SK-N-SH (cell line): ENCODE data around the gene P2RY11. TPM values are rescaled to one million over a fixed set of nuclear protein-coding genes. Genes with fewer than 3 reads are reported as not detected.

Experiments
- CTCF ChIA-PET: fragments of 300-600, 350-600 bp; formaldehyde crosslinking; extraction: SDS; loops from one replicate; lab custom pipeline; 2021; lab: Yijun Ruan, JAX
- POLR2A ChIA-PET: fragments of 350-600 bp; sonication (Branson Sonifier 250); formaldehyde crosslinking; extraction: SDS; loops from one replicate; lab custom pipeline; 2020; ENCODE audit warnings: antibody characterized with exemption, inconsistent platforms; lab: Yijun Ruan, JAX
- DNase-seq: peaks from one replicate; pipeline ENCODE4 v3.0.0; 2012
- H2AFZ ChIP-seq: fragments of 200-600 bp; sonication (generic); 2 replicates; pipeline ENCODE4 v1.8.1; 2016; ENCODE audit warnings: antibody characterized with exemption, mild to moderate bottlenecking, low read depth
- H3F3A ChIP-seq: fragments of 200-600 bp; sonication (generic); replicated peaks from 2 replicates; pipeline ENCODE3; 2016; ENCODE audit warnings: antibody characterized with exemption, mild to moderate bottlenecking; ENCODE audit not compliant: insufficient read depth
- H3K27ac ChIP-seq, 2 experiments: fragments of 200-500 bp in 1 of 2; fragments of 200-600 bp in 1 of 2; sonication (Bioruptor generic) in 1 of 2; sonication (generic), shearing (Covaris generic) in 1 of 2; 2 replicates each; pipeline versions ENCODE4 v1.5.1 to v1.6.1; 2014 to 2016; ENCODE audit warnings: low read depth in 2 of 2, inconsistent platforms in 1 of 2, low read length in 1 of 2, mild to moderate bottlenecking in 1 of 2, mixed read lengths in 1 of 2
- H3K27me3 ChIP-seq: fragments of 200-600 bp; sonication (generic), shearing (Covaris generic); 2 replicates; pipeline ENCODE4 v1.6.1; 2016; ENCODE audit warnings: mixed run types; ENCODE audit not compliant: insufficient read depth
- H3K36me3 ChIP-seq, 2 experiments: fragments of 200-500 bp in 1 of 2; fragments of 200-600 bp in 1 of 2; sonication (Bioruptor generic) in 1 of 2; sonication (generic) in 1 of 2; replicated peaks in 1 of 2; 2 replicates each; pipeline versions ENCODE3 to v1.5.1; 2014 to 2016; ENCODE audit warnings: low read length in 1 of 2, mild to moderate bottlenecking in 1 of 2; ENCODE audit not compliant: insufficient read depth in 2 of 2, control insufficient read depth in 1 of 2
- H3K4me1 ChIP-seq, 2 experiments: fragments of 200-500 bp in 1 of 2; fragments of 200-600 bp in 1 of 2; sonication (Bioruptor generic) in 1 of 2; sonication (generic), shearing (Covaris generic) in 1 of 2; 2 replicates each; pipeline versions ENCODE4 v1.5.1 to v1.6.1; 2014 to 2016; ENCODE audit warnings: low read depth in 1 of 2, low read length in 1 of 2, mixed run types in 1 of 2; ENCODE audit not compliant: insufficient read depth in 2 of 2, control insufficient read depth in 1 of 2
- H3K4me2 ChIP-seq: fragments of 200-600 bp; sonication (generic), shearing (Covaris generic); 2 replicates; pipeline ENCODE4 v1.6.1; 2017; ENCODE audit warnings: mixed run types
- H3K4me3 ChIP-seq, 2 experiments: fragments of 200-500 bp in 1 of 2; fragments of 200-600 bp in 1 of 2; sonication (Bioruptor generic) in 1 of 2; sonication (generic), shearing (Covaris generic) in 1 of 2; 2 replicates each; pipeline versions ENCODE4 v1.5.1 to v1.8.1; 2014 to 2016; ENCODE audit warnings: low read depth in 2 of 2, inconsistent platforms in 1 of 2, low read length in 1 of 2, mild to moderate bottlenecking in 1 of 2, mixed read lengths in 1 of 2, moderate library complexity in 1 of 2
- H3K79me2 ChIP-seq: fragments of 200-600 bp; sonication (generic); 2 replicates; pipeline ENCODE4 v1.8.1; 2017; ENCODE audit warnings: mild to moderate bottlenecking; ENCODE audit not compliant: insufficient read depth
- H3K9ac ChIP-seq: fragments of 200-600 bp; sonication (generic); 2 replicates; pipeline ENCODE4 v1.6.1; 2017; ENCODE audit warnings: mixed run types
- H3K9me2 ChIP-seq: fragments of 200-600 bp; sonication (generic); 2 replicates; pipeline ENCODE4 v1.6.1; 2017; ENCODE audit warnings: mixed run types
- H3K9me3 ChIP-seq: fragments of 200-600 bp; sonication (generic); 2 replicates; pipeline ENCODE4 v1.6.1; 2017; ENCODE audit warnings: mixed run types, mild to moderate bottlenecking, moderate library complexity
- H4K20me1 ChIP-seq: fragments of 200-600 bp; sonication (generic); 2 replicates; pipeline ENCODE4 v1.6.1; 2017; ENCODE audit warnings: mild to moderate bottlenecking, mixed run types; ENCODE audit not compliant: insufficient read depth
- ELF1 ChIP-seq: IDR thresholded peaks from 2 replicates; pipeline ENCODE4 v1.4.0; 2012
- EP300 ChIP-seq, 2 experiments: IDR thresholded peaks; 2 replicates each; pipeline versions ENCODE4 v1.4.0 to v1.6.1; 2012; ENCODE audit warnings: borderline replicate concordance in 1 of 2, low read depth in 1 of 2, low read length in 1 of 2
- EZH2phosphoT487 ChIP-seq: fragments of 200-600 bp; sonication (generic); IDR thresholded peaks from 2 replicates; pipeline ENCODE4 v1.6.1; 2017; ENCODE audit warnings: low read depth, mixed run types, mild to moderate bottlenecking, antibody characterized with exemption, moderate library complexity, borderline replicate concordance
- FOSL2 ChIP-seq: IDR thresholded peaks from 2 replicates; pipeline ENCODE4 v1.4.0; 2012; ENCODE audit warnings: low read depth, mild to moderate bottlenecking, moderate library complexity, borderline replicate concordance
- FOXJ3 ChIP-seq: sonication (generic); formaldehyde crosslinking; IDR thresholded peaks from 2 replicates; pipeline ENCODE4 v1.5.1; 2020; ENCODE audit warnings: mild to moderate bottlenecking, missing genetic modification reagents
- IRF3 ChIP-seq: fragments of 150-350 bp; IDR thresholded peaks from 2 replicates; pipeline ENCODE4 v1.6.1; 2016; ENCODE audit warnings: mild to moderate bottlenecking, low read depth, low read length
- MAX ChIP-seq: IDR thresholded peaks from 2 replicates; pipeline ENCODE4 v1.4.0; 2012; ENCODE audit warnings: low read depth
- MXI1 ChIP-seq: IDR thresholded peaks from 2 replicates; pipeline ENCODE4 v1.6.1; 2012; ENCODE audit warnings: mild to moderate bottlenecking, low read depth, low read length, improper control_type of control experiment
- NFIC ChIP-seq: IDR thresholded peaks from 2 replicates; pipeline ENCODE4 v1.4.0; 2012; ENCODE audit warnings: borderline replicate concordance
- PBX3 ChIP-seq: IDR thresholded peaks from 2 replicates; pipeline ENCODE4; 2012
- POLR2AphosphoS5 ChIP-seq: IDR thresholded peaks from 2 replicates; pipeline ENCODE4 v1.6.1; 2012; ENCODE audit warnings: low read depth, low read length
- RAD21 ChIP-seq: IDR thresholded peaks from 2 replicates; pipeline ENCODE4 v1.6.1; 2012; ENCODE audit warnings: mild to moderate bottlenecking, low read length
- RCOR1 ChIP-seq: fragments of 150-350 bp; IDR thresholded peaks from 2 replicates; pipeline ENCODE4 v1.6.1; 2017; ENCODE audit warnings: antibody characterized with exemption, low read length
- REST ChIP-seq: IDR thresholded peaks from 2 replicates; pipeline ENCODE4 v1.6.1; 2012; ENCODE audit warnings: mild to moderate bottlenecking, low read depth, low read length, moderate library complexity
- RXRA ChIP-seq: IDR thresholded peaks from 2 replicates; pipeline ENCODE4 v1.4.0; 2012; ENCODE audit warnings: low read depth, mild to moderate bottlenecking, borderline replicate concordance
- SIN3A ChIP-seq: IDR thresholded peaks from 2 replicates; pipeline ENCODE4 v1.6.1; 2012; ENCODE audit warnings: low read depth, mild to moderate bottlenecking, low read length, moderate library complexity, borderline replicate concordance
- SMC3 ChIP-seq: IDR thresholded peaks from 2 replicates; pipeline ENCODE4 v1.6.1; 2012; ENCODE audit warnings: low read depth, low read length, improper control_type of control experiment
- TAF1 ChIP-seq: IDR thresholded peaks from 2 replicates; pipeline ENCODE4 v1.6.1; 2012; ENCODE audit warnings: low read depth, mild to moderate bottlenecking, low read length, moderate library complexity, borderline replicate concordance
- TCF12 ChIP-seq: IDR thresholded peaks from 2 replicates; pipeline ENCODE4 v1.4.0; 2012
- USF1 ChIP-seq: IDR thresholded peaks from 2 replicates; pipeline ENCODE4 v1.4.0; 2012; ENCODE audit warnings: low read depth, borderline replicate concordance
- WGBS: methylation state at CpG from one replicate; pipeline ENCODE4 v1.1.6; 2017; ENCODE audit warnings: low lambda C conversion rate; 5-methylcytosine and 5-hydroxymethylcytosine counted together
- polyA plus RNA-seq, 3 experiments: library from polyadenylated mRNA; depleted of rRNA; stranded (reverse); fragments of >200 nt; gene quantifications; 2 replicates each; pipeline ENCODE4 v1.2.3, GENCODE V29; 2012

The P2RY11 gene
- polyA plus RNA-seq, 1 of the 3 experiments (the other 2 are of a cell fraction): 6.8 TPM

- CTCF ChIA-PET: interaction anchor here (0.6 to 2.7 kb wide), 5 partner anchors 8 to 126 kb away, joined by 3 to 6 read pairs (median 4); no protein-coding TSS in a partner anchor
- H3K9me2 ChIP-seq: no peaks in the 10 kb centered on the region
- peaks cover 39% of the 10 kb centered on the region for H3F3A ChIP-seq
- H3K9me3 ChIP-seq: no peaks in the 10 kb centered on the region
- no peak overlapping the region for H3K4me2 ChIP-seq
- no peak overlapping the region for H3K4me3 ChIP-seq
- H3K36me3 ChIP-seq: peaks cover 0 to 3% of the 10 kb centered on the region in 2 experiments
- TF ChIP-seq FOSL2 (no peak), FOXJ3 (no peak), NFIC (no peak), TCF12 (no peak), RXRA (no peak), SMC3 (no peak), RAD21 (no peak), PBX3 (no peak), EP300 (IDR thresholded peaks at IDR 0.05; ENCODE audit: borderline replicate concordance in 1 of 2, low read depth in 1 of 2, low read length in 1 of 2) (no peak), SIN3A (no peak), EZH2phosphoT487 (no peak), RCOR1 (no peak), MAX (no peak), IRF3 (no peak), TAF1 (no peak), USF1 (no peak), POLR2AphosphoS5 (no peak), REST (no peak), MXI1 (no peak), ELF1 (no peak)
- H3K4me1 ChIP-seq: 0 out of 4 replicates have a peak, but pooled peaks cover 0 to 3% of the 10 kb centered on the region in 2 experiments
- POLR2A ChIA-PET: no interaction called here
- no peak overlapping the region for H2AFZ ChIP-seq
- no peak overlapping the region for H3K27ac ChIP-seq
- H3K9ac ChIP-seq: no peak overlapping the region
- no peaks in the 10 kb centered on the region for H4K20me1 ChIP-seq
- H3K27me3 ChIP-seq: no peaks in the 10 kb centered on the region
- H3K79me2 ChIP-seq: peaks cover 3% of the 10 kb centered on the region
- no peak for DNase-seq
- WGBS: 97% methylated on average over 7 of the region's 7 CpGs
These were observed 12.9 kb downstream of the P2RY11 start for GRCh38 chr19:10124429-10124828.
